A549 (cell line): ENCODE measurements around the gene BCL2L2. TPM values are rescaled to one million over a fixed set of nuclear protein-coding genes. Genes with fewer than 3 reads are reported as not detected.
"Not testable (repeated sequence)": the region's sequence is repeated elsewhere in the genome, so short reads cannot be mapped to it uniquely, and the experiment has no call there.

ENCODE experiments used
- ATAC-seq, 2 experiments: fragments of 200-7000 bp in 1 of 2; fragments of >200 bp in 1 of 2; cut with Nextera tagmentation in 1 of 2; cut with Tn5 transposase in 1 of 2; 3 replicates each; pipeline versions ENCODE4 v1.8.0 to v1.9.1; 2018 to 2020; ENCODE audit warnings: mild to moderate bottlenecking in 1 of 2, moderate library complexity in 1 of 2
- CTCF ChIA-PET: fragments of 300-600 bp; sonication (Branson Sonifier 250); formaldehyde crosslinking; extraction: SDS; loops from one replicate; lab custom pipeline; 2021; ENCODE audit warnings: antibody characterized with exemption, inconsistent platforms; lab: Yijun Ruan, JAX
- POLR2A ChIA-PET: fragments of 350-600 bp; formaldehyde crosslinking; extraction: SDS; loops from one replicate; lab custom pipeline; 2021; ENCODE audit warnings: antibody characterized with exemption, inconsistent platforms; lab: Yijun Ruan, JAX
- DNase-seq, 2 experiments: peaks; one replicate each; pipeline versions ENCODE4 v3.0.0 to v3.0.0-alpha.2; 2011 to 2016; ENCODE audit warnings: low read depth in 1 of 2, low spot score in 1 of 2
- FAIRE-seq: peaks from 2 replicates; lab custom pipeline; 2011; peaks lifted over from hg19 to GRCh38; lab: Jason Lieb, UNC
- H3K27ac ChIP-seq, 2 experiments: fragments of >200 bp; sonication (Bioruptor Twin); formaldehyde crosslinking; 3 replicates each; pipeline ENCODE4 v1.5.1; 2016 to 2017
- H3K4me1 ChIP-seq: fragments of >200 bp; sonication (Bioruptor Twin); formaldehyde crosslinking; 3 replicates; pipeline ENCODE4 v1.6.1; 2016
- H3K4me2 ChIP-seq: fragments of >200 bp; sonication (Bioruptor Twin); formaldehyde crosslinking; 3 replicates; pipeline ENCODE4 v1.6.1; 2016
- H3K4me3 ChIP-seq: fragments of >200 bp; sonication (Bioruptor Twin); formaldehyde crosslinking; 3 replicates; pipeline ENCODE4 v1.5.1; 2016
- H3K9me3 ChIP-seq: fragments of >200 bp; sonication (Bioruptor Twin); formaldehyde crosslinking; 3 replicates; pipeline ENCODE4 v1.6.1; 2016
- BCL3 ChIP-seq: fragments of >200 bp; sonication (Bioruptor Twin); formaldehyde crosslinking; IDR thresholded peaks from 3 replicates; pipeline ENCODE4 v1.6.1; 2016
- ESRRA ChIP-seq: fragments of 150-350 bp; IDR thresholded peaks from 2 replicates; pipeline ENCODE4 v1.6.1; 2014; ENCODE audit warnings: mild to moderate bottlenecking, low read length, borderline replicate concordance
- FOSB ChIP-seq: fragments of 250-450 bp; sonication (Bioruptor Pico); IDR thresholded peaks from 2 replicates; pipeline ENCODE4 v1.5.0; 2020; ENCODE audit warnings: mild to moderate bottlenecking, moderate library complexity
- HOXA7 ChIP-seq: fragments of 250-450 bp; sonication (Bioruptor Pico); IDR thresholded peaks from 2 replicates; pipeline ENCODE4 v1.5.0; 2020; ENCODE audit warnings: mild to moderate bottlenecking, moderate library complexity
- JUN ChIP-seq, 2 experiments: fragments of >200 bp; sonication (Bioruptor Twin); formaldehyde crosslinking; IDR thresholded peaks; 2 replicates in 1 of 2; 3 replicates in 1 of 2; pipeline ENCODE4 v1.6.1; 2016 to 2017
- JUNB ChIP-seq: fragments of >200 bp; sonication (Bioruptor Twin); formaldehyde crosslinking; IDR thresholded peaks from 2 replicates; pipeline ENCODE4 v1.6.1; 2016
- KDM1A ChIP-seq: fragments of 200-600 bp; sonication (generic); IDR thresholded peaks from 2 replicates; pipeline ENCODE4 v1.6.1; 2016; ENCODE audit warnings: low read depth, mild to moderate bottlenecking
- MYC ChIP-seq: IDR thresholded peaks from 2 replicates; pipeline ENCODE4 v1.6.1; 2012; ENCODE audit warnings: mild to moderate bottlenecking, inconsistent platforms, low read length, improper control_type of control experiment, borderline replicate concordance
- NFE2L2 ChIP-seq: fragments of 150-350 bp; conservative IDR thresholded peaks from 2 replicates; pipeline ENCODE4 v1.6.1; 2014; ENCODE audit warnings: low read length
- POLR2A ChIP-seq: IDR thresholded peaks from 2 replicates; pipeline ENCODE4 v1.6.1; 2012; ENCODE audit warnings: mild to moderate bottlenecking, low read length
- ZC3H11A ChIP-seq: fragments of 450-650 bp; IDR thresholded peaks from 2 replicates; pipeline ENCODE4 v1.6.1; 2014; ENCODE audit warnings: antibody characterized with exemption, mild to moderate bottlenecking
- ZFP36 ChIP-seq: fragments of 450-650 bp; IDR thresholded peaks from 2 replicates; pipeline ENCODE4 v1.6.1; 2014; ENCODE audit warnings: borderline replicate concordance; ENCODE audit not compliant: partially characterized antibody
- ZSCAN20 ChIP-seq: fragments of 250-450 bp; sonication (Bioruptor Pico); IDR thresholded peaks from 2 replicates; pipeline ENCODE4 v1.8.0; 2022; ENCODE audit warnings: mild to moderate bottlenecking, moderate library complexity
- WGBS: methylation state at CpG from one replicate; pipeline ENCODE4 v1.1.6; 2017; ENCODE audit errors: missing lambda C conversion rate; 5-methylcytosine and 5-hydroxymethylcytosine counted together
- polyA plus RNA-seq, 4 experiments: library from polyadenylated mRNA; depleted of rRNA in 3 of 4; stranded (reverse); fragments of >200 nt; fragmentation: RNase III in 1 of 4; extraction: RNeasy Plus Mini Kit Qiagen cat#74134 plus additional on column Dnase treatment in 1 of 4; gene quantifications; 2 replicates in 3 of 4; 3 replicates in 1 of 4; pipeline ENCODE4 v1.2.3, GENCODE V29; 2011 to 2017

The BCL2L2 gene
- polyA plus RNA-seq, 2 of the 4 experiments (the other 2 are of a cell fraction): 17.8 to 25.4 TPM

DNA sequence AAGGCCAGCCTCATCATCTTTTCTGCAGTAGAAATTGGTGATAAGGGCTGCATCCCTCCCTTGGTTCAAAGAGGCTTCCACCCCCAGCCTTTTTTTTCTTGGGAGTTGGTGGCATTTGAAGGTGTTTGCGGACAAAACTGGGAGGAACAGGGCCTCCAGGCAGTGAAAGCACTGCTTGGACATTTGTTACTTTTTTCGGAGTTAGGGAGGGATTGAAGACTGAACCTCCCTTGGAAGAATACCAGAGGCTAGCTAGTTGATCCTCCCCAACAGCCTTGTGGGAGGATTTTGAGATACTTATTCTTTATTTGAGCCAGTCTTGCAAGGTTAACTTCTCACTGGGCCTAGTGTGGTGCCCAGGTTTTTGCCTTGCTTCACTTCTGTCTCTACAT lies 17.8 kb downstream of the BCL2L2 start:
- Histone ChIP-seq H3K27ac (no peak overlapping the region), H3K9me3 (no peaks in the 10 kb centered on the region), H3K4me1 (peaks cover 24% of the 10 kb centered on the region), H3K4me2 (no peak overlapping the region), H3K4me3 (no peak overlapping the region)
- ChIA-PET CTCF (interaction anchor here (5.2 kb wide), 1 partner anchor 55 kb away, joined by 30 read pairs; no protein-coding TSS in a partner anchor), POLR2A (no interaction called here)
- WGBS: 97% methylated on average over 2 of the region's 2 CpGs
- ATAC-seq: no peak
- no peak for FAIRE-seq
- TF ChIP-seq ESRRA: no peak
- TF ChIP-seq ZSCAN20 (CRISPR knock-in tag): no peak
- DNase-seq: no peak

DNA sequence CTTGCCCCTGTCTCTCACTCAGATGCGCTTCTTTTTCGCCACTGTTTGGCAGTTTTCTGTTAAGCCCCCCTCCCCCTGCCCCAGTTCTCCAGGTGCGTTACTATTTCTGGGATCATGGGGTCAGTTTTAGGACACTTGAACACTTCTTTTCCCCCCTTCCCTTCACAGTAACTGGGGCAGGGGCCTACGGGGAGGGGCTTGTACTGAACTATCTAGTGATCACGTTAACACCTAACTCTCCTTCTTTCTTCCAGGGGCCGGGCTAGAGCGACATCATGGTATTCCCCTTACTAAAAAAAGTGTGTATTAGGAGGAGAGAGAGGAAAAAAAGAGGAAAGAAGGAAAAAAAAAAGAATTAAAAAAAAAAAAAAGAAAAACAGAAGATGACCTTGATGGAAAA lies 18.4 kb downstream of the BCL2L2 start:
- no peak overlapping the region for H3K4me3 ChIP-seq
- no peaks in the 10 kb centered on the region for H3K9me3 ChIP-seq
- DNase-seq: no peak
- peaks cover 22% of the 10 kb centered on the region for H3K4me1 ChIP-seq
- ATAC-seq: no peak
- no peak for FAIRE-seq
- no peak overlapping the region for H3K27ac ChIP-seq
- H3K4me2 ChIP-seq: no peak overlapping the region
- ChIA-PET POLR2A (no interaction called here), CTCF (interaction anchor here (5.2 kb wide), 1 partner anchor 55 kb away, joined by 30 read pairs; no protein-coding TSS in a partner anchor)
- no peak for TF ChIP-seq MYC
- no peak for TF ChIP-seq HOXA7 (CRISPR knock-in tag)
- TF ChIP-seq ZC3H11A: no peak
- TF ChIP-seq ZSCAN20 (CRISPR knock-in tag): no peak
- TF ChIP-seq BCL3: no peak
- TF ChIP-seq KDM1A: no peak
- no peak for TF ChIP-seq NFE2L2
- no peak for TF ChIP-seq ZFP36
- no peak for TF ChIP-seq JUNB
- WGBS: 84% methylated on average over 7 of the region's 7 CpGs

DNA sequence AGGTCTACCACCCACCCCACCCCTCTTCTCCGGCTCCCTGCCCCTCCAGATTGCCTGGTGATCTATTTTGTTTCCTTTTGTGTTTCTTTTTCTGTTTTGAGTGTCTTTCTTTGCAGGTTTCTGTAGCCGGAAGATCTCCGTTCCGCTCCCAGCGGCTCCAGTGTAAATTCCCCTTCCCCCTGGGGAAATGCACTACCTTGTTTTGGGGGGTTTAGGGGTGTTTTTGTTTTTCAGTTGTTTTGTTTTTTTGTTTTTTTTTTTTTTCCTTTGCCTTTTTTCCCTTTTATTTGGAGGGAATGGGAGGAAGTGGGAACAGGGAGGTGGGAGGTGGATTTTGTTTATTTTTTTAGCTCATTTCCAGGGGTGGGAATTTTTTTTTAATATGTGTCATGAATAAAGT lies 19.1 kb downstream of the BCL2L2 start:
- not testable (repeated sequence) for H3K4me2 ChIP-seq, ATAC-seq, H3K9me3 ChIP-seq, DNase-seq, H3K4me3 ChIP-seq, FAIRE-seq, H3K27ac ChIP-seq
- ChIA-PET POLR2A (interaction anchor here (1.2 kb wide), 1 partner anchor 16 kb away, joined by 4 read pairs; no protein-coding TSS in a partner anchor), CTCF (interaction anchor here (0.8 to 14.7 kb wide), 8 partner anchors 10 to 238 kb away, joined by 3 to 186 read pairs (median 4); partner anchors contain the start of gene CMTM5)
- H3K4me1 ChIP-seq: peaks cover 15% of the 10 kb centered on the region
- WGBS: 100% methylated on average over 4 of the region's 5 CpGs

DNA sequence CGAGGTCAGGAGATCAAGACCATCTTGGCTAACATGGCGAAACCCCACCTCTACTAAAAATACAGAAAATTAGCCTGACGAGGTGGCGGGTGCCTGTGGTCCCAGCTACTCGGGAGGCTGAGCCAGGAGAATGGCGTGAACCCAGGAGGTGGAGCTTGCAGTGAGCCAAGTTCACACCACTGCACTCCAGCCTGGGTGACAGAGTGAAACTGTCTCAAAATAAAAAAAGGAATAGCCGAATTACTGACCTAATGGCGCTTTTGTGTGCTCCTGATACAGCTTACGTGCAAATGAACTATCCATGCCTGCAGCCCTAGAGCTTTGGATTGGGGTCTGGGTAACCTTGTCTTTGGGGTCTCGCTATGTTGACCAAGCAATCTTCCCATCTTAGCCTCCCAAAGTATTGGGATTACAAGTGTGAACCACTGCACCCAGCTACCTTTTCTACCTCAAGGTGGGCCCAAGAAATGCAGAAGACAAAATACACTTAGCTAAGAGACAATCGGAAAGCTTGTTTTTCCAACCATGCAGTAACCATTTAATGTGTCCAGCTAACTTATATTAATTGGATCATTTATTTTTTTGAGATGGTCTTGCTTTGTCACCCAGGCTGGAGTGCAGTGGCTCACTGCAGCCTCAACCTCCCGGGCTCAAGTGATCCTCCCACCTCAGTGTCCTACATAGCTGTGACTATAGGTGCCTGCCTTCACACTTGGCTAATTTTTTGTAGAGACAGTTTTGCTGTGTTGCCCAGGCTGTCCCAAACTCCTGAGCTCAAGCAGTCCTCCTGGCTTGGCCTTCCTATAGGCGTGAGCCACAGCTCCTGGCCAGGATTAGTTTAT lies 20.1 kb downstream of the BCL2L2 start:
- no peak for FAIRE-seq
- peaks cover 15% of the 10 kb centered on the region for H3K4me1 ChIP-seq
- no peaks in the 10 kb centered on the region for H3K9me3 ChIP-seq
- TF ChIP-seq POLR2A (0 out of 2 replicates have a peak, but pooled peaks have one; percentile 16), FOSB (CRISPR knock-in tag) (no peak), JUN (IDR thresholded peaks at IDR 0.05) (peak in 1 of 2 experiments; percentile 48; a peak in 2 of 5 replicates), HOXA7 (CRISPR knock-in tag) (peak; percentile 61; the same call in 1 of the 2 replicates)
- ATAC-seq: peak in 1 of 2 experiments; percentile 21; a peak in 3 of 6 replicates
- H3K4me3 ChIP-seq: no peak overlapping the region
- no peak overlapping the region for H3K27ac ChIP-seq
- 90% methylated on average over 13 of the region's 13 CpGs for WGBS
- H3K4me2 ChIP-seq: no peak overlapping the region
- POLR2A ChIA-PET: interaction anchor here (0.8 to 1.2 kb wide), 3 partner anchors 15 to 232 kb away, joined by 4 read pairs; no protein-coding TSS in a partner anchor
- no peak for DNase-seq
- CTCF ChIA-PET: interaction anchor here (0.7 to 14.7 kb wide), 30 partner anchors 9 to 237 kb away, joined by 3 to 186 read pairs (median 4); partner anchors contain the start of genes BCL2L2, CMTM5 and SLC22A17
